UCSD-AML1 (cell line): ENCODE measurements around the gene SLC6A12.

Experiments used
- DNase-seq: peaks from one replicate; lab custom pipeline; 2025; ENCODE audit not compliant: unreplicated experiment; lab: John Stamatoyannopoulos, UW

SLC6A12 gene

GRCh38 chr12:143964-144649 is 69.8 kb downstream of the SLC6A12 start:
- no peak for DNase-seq

GRCh38 chr12:140162-140561 is 73.8 kb downstream of the SLC6A12 start:
- DNase-seq = no peak
